HG03196 (cell line): ENCODE data around the gene QARS1.

Experiments used
- ATAC-seq: cut with Tn5 transposase; IDR thresholded peaks from one replicate; pipeline ENCODE4 v1.9.1; 2021; ENCODE audit not compliant: unreplicated experiment

The QARS1 gene

DNA sequence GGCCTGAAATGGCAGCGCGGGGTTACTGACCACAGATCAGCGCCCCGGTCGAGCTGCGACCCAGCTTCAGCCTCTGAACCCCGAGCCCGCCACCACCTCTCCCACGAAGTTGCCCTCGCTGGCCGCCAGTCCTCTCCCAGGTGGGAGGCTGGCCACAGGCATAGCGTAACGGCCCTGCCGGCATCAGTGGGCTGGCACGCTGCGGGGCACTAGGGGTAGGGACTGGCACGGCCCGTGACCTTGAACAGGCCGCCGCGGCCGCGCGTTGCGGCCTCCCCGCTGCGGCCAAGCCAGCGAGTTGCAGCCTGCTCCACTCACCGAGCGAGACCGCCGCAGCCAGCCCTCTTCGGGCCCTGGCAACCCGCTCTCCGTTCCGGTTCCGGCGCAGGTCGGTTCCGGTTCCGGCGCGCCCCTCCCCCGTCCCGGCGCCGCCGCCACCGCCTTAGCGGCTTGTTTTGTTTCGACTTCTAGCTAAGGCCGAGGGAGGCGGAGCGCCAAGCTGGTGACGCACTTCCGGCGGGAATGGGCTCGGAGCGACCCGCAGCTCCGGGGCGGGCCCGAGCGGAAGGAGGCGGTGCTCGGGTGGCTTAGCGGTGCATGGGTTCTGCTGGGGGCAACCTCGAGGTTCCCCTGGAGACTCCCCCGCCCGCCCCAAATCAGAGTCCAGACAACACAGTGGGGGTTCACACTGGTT lies 16.0 kb upstream of the QARS1 start, which contains the start of gene USP19:
Gene USP19 (minus strand): TSS at position 386 of the 694 bp plus-strand sequence. CDS start 1,678 bp downstream, outside the sequence.
- peak; percentile 62 for ATAC-seq

DNA sequence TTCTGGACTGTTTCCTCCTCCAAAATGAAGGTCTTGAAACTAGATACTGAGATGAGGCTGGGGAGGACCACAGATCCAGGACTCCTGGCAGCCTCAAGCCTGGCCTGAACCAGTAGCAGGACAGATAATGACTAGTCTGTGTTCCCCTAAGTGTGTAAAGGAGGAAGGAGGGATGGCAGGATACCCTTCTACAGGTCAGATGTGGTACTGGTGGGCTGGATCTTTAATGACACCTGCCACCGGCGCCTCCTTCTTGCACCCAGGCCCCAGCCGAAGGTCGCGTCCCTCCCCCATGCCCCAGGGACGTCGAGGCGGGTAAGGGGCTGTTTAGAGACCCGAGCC lies 15.5 kb upstream of the QARS1 start:
- ATAC-seq, result no peak

DNA sequence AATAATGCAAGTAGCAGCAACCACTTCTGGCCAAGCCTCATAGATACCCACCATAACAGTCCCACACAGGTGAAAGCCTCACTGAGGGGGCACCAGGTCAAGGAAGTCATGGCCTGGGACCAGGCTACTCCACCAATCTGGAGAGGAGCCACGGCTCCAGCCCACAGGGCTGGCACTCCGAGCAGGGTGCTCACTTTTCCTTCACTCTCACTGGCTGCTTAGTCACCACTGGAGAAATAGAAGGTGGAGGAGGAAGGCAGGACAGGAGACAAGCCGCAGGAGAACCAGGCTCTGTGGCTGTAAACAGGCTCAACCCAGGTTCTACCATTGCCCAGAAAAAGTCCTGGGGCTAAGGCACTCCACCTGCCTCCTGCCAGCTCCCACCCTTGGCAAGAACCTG lies 14.9 kb upstream of the QARS1 start:
- no peak for ATAC-seq

DNA sequence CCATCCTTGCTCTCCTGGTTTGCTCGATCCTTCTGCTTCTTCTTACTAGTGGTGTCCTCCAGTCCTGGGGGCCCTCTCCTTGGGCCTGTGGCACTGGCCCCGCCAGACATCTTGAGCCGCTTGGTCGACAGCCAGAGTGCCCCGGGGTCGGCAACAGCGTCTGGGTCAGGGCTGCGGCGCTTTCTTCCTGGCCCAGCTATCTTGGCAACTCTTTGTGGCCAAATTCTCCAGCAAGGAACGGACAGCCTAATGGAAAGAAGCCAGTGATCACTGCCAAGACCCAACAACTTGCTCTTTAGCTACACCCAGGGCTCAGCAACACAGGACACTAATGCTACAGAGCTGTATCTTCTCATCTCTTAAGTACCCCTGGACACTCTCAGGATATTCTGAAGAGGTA lies 14.5 kb upstream of the QARS1 start:
- ATAC-seq, result no peak

DNA sequence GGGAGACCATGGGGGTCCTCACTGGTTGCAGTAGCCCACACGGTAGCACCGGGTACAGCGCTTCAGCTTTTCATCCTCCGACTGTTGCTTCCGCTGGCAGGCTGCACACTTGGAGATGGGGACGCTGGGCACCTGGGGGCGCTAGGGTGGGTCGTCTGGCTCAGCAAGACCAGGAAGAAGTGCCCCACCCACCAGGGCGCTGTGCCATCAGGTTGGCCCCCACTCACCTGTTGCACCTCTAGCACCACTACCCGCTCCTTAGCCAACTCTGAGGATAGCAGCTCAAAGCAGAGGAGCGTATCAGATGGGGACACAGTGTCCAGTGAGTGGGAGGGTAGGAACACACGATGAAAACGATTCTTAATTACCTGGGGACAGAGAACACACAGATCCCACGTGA lies 7.7 kb upstream of the QARS1 start:
- ATAC-seq, result no peak

DNA sequence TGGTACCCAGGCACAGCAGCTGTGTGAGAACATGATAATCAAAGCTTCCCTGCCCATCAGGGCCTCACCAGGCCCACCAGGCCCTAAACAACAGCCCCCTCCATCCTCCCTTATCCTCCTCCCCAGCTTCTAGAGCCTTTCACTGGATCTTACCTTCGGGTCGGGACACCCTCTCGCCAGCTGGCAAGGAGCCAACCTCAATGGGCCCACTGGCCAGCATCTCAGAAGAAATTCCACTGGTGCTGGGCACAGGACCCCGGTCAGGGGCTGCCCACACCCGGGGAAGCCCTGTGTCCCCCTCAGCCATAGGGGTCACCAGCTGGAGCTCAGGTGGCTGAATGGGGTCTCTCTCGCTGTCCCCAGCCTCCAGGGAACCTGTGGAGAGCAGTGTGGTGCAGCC lies 6.8 kb upstream of the QARS1 start:
- ATAC-seq, result no peak

DNA sequence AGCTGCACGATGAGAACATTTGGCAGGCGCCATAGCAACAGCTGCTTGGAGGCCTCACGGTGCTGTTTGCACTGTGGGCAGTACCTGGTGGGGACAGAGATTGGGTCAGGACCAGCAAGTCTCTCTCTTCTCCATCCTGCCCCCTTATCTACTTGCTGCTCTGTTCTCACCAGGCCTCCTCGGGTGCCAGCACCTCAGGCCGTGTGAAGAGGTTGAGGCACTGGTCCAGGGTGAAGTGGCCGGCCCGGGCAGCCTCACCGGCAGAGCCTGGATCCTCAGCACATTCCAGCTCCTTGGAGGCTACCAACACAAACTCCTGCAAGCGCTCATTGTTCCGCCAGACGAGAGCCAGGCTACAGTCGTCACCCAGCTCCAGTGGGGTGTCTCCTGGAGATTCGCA lies 6.2 kb upstream of the QARS1 start:
- no peak for ATAC-seq

DNA sequence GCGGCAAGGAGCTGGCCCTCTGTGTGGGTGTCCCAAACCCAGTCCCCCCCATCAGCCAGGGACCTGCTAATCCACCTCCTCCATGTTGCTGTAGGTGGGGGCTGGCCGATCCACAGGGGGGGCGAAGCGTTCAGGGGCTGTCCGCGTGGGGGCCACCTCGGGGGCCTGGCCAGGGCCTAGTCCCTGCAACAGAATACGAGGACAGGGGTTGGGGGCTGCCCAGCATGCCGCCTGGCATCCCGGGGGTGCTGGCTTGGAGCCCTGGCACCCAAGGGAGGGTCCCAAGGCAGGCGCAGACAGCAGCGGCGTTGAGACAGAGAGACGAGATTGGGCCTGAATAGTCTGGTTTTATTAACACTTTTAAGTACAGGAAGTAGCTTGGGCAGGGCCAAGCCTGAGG lies 3.8 kb upstream of the QARS1 start:
- ATAC-seq, result no peak

DNA sequence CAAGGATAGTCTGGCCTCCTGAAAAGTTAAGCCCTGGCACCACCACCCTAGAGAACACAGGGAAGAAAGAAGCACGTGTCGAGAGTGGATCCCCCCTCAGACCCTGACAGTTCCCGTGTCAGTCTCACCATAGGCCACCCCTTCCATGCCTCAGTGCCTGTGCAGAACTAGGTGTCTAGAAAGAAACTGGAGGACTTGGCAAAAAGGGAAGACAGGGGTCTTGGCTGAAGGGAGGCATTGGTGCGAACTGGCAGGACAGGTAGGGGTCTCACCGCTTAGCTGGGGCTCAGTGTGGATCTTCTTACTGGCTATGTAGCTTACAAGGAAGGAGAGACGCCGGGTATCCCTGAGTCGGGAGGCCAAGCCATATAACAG lies 518 bp downstream of the QARS1 start:
- ATAC-seq, result no peak

DNA sequence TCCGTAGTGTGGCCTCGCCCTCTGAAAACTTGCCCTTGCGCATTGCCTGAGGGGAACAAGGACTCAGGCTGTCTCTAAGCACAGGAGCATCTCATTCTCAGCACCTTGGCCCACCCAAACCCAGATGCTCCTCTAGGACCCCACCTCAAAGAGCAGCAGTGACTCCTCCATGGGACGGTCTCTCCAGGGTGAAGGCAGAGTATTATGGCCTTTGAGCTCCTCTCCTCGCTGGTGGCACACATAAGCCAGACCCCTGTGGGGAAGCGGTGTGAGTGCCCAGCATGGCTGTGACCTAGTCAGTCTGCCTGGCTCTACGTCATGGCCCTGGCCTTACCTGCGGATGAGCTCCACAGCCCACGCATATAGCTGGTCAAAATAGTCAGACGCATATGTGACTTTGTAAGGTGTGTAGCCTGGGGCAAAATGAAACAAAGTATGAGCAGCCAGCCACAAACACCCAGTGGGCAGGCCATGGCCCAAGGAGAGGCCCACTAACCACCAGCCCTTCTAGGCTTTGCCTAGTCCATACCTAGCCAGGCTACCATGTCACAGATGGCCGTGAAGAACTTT lies 4.4 kb downstream of the QARS1 start:
- ATAC-seq, result no peak

DNA sequence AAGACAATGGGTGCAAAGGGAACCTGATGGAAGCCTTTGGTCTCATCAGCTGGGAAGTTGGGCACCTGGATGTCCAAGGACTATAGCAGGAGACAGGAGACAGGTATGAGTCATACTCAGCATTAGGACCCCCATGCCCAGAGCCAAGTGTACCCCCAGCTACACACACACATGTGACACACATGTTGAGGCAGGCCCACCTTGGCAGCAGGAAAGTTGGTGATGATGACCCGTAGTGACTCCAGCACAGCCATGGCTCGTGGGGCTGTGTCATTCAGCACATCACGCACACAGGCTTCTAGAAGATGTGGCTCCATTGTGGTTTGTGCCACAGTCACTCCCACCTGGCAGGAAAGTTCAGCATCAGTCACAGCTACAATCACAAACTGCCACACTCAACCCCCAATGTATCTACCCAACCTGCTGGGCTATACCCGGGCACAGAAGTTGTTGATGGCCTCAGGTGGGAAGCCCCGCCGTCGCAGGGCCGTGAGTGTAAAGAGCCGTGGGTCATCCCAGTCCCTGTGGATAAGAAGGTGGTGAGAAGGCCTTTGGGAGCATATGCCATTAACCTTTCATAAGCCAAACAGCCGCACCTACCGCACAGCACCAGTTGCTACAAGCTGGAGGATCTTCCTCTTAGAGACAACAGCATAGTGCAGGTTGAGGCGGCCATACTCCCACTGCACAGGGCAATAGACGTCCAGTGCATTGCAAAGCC lies 5.5 kb downstream of the QARS1 start:
- no peak for ATAC-seq

DNA sequence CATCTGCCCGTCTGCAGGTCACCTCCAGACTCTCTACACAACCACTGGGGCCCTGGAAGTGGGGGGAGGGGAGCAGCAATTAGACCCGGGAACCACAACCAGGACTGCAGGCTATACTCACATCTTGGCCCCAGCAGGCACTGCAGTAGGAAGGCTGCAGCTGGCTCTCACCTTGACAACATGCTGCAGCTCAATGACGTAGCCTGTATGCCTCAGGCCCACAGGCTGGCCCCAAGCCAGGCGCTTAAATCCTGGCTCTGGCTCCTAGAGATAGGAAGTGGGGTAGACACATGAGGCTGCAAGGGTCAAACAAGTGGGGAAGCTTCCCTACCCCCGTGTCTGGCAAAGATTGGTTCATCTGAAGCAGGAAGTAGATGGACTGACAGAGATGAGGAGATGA lies 6.1 kb downstream of the QARS1 start:
- no peak for ATAC-seq

DNA sequence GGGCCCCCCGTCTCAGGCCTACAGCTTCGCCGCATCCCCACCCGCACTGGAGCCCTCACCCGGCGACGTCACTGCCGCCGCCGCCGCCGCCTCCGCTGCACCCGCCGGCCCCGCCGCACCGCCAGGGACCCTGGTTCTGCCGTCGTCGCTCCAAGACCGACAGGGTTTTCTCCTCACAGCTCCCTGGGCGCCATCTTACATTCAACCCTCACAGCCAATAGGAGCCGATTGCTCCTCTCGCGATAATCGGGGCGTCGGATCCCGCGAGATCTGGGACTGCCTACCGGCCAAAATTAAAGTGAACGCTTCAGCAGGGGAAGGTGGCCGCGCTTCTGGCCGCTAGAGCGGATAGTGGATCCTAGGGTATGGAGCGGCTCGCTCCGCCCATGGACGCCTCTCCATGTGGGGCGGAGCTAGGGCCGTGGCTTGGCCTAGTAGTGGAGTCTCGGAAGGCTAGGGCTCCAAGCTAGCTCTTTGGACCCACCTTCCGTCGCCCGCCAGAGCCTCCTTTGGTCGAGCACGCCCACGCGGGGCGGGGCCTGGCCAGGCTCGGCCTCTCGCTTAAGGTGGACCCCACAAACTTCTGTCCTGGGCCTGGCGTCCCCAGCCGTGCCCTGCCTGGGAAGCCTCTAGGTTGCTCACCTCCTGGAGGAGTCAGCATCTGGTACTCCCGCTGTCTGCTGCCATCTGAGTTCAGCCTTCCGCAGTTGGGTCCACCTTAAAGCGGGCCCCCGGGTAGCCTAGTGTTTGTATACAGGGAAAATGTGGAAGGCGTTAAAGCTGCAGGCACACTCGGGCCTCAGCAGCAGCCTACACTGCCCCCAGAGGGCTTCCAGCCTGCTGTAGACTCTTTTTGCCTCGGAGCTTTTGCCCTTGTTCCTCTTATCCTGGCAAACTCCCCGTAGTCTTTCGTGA lies 10.4 kb downstream of the QARS1 start, which contains the start of gene QRICH1:
Gene QRICH1 (minus strand): TSS at position 219 of the 915 bp plus-strand sequence. CDS start 17,054 bp downstream, outside the sequence.
- peak; percentile 78 for ATAC-seq

DNA sequence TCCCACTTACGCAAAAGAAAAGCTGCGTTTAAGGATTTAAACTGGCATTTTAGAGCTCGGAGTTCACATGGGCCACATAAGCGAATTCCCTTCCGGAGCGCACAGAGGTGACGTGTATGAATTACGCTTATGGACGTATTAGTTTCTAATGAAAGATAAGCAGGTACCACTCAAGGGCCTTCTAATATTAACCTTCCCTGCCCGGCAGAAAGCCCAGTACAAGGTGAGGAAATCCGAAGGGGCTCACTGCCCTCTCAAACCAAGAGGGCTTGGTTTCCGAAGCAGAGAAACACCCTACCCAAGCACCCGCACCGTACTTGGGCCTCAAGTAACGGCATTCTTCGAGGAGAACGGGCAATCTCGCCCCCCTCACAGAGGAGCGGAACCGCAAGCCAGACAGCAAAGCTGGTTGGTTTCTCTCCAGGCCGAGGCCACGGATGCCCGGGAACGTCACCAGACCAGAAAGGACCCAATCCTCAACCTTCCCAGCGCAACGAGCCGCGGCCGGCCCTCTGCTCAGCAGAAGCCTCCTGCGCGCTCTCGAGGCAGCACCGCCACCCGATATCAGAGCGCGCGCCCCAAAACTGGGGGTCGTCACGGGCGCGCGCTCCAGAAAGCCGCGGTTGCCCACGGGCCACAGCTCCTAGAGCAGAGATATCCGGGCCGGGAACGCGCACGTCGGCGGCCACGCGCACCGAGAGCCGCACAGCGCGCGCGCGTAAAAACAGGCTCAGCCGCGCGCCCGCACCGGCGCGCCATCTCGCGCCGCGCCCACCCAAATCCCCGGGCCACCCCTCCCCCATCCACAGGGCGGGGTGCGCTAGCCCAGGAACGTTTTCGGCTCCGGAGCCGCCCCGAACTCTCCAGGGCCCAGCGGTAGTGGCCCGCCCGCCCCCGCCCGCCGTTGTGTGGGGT lies 11.4 kb downstream of the QARS1 start:
- ATAC-seq, result peak; percentile 41

DNA sequence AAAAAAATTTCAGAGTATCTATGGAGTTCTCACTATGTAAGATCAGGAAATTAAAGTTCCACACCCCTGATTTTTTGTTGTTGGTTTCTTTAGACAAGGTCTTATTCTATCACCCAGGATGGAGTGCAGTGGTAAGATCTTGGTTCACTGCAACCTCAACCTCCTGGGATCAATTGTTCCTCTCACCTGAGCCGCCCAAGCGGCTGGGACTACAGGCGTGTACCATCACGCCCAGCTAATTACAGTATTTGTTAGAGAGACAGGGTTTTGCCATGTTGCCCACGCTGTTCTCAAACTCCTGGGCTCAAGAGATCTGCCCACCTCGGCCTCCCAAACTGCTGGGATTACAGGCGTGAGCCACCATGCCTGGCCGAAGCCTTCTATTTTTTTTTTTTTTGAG lies 23.1 kb downstream of the QARS1 start:
- ATAC-seq, result no peak

DNA sequence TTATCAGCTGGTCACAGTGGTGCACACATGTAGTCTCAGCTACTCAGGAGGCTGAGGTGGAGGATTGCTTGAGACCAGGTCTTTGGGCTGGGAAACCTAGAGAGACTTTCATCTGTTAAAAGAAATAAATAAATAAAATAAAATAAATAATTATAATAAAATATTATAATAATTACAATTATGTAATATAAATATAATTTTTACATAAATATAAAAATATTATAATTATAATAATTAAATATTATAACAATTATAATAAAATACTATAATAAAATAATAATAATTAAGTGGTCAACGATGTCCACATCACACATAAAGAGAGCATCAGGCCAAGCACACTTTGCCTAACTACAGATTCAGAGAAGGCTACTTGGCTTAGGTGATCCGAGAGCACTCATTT lies 25.3 kb downstream of the QARS1 start:
- ATAC-seq, result no peak

DNA sequence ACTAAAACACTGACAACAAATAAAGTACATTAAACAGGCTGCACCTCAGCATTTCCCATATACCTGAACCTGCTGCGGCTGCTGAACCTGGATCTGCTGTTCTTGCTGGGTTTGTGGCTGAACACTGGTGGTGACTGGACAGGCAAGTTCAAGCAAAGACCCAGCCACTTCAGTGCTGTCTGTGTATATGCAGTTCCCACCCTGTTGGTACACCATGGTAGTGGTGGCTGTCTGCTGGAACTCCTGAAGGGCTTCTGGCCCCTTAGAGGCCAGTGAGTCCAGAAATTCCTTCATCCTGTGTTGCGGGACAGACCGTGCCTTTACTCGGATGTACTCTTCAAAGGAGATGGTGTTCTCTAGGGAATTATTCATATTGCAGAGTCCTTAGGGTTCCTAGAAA lies 27.9 kb downstream of the QARS1 start:
- no peak for ATAC-seq

DNA sequence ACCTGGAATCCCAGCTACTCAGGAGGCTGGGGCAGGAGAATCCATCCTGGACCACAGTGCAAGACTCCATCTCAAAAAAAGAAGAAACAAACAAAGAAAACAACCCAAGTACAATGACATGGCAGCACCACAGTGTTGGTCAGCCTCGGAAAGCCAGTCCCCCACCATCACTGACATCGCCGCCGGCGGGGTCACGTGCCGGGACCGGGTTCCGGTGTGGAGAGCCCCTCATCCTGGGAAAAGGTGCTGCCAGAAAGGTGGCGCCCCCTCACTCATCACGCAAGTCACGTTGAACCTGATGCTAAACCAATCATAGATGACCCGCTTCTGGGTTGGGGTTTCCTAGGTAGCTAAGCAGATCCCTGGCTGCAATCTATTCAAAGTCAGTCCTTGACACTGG lies 28.4 kb downstream of the QARS1 start:
- ATAC-seq, result no peak

DNA sequence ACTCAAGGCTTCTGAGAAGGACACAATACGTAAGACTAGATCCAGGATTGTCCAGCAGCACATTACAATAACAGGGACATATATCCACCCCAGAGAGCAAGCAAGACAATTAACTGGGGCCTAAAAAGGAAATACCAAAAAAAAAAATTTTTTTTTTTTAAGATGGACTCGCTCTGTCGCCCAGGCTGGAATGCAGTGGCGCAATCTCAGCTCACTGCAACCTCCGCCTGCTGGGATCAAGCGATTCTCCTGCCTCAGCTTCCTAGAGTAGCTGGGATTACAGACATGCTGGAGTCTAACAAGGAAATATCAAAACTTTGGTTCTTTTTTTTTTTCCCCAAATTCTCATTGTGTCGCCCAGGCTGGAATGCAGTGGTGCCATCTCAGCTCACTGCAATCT lies 46.5 kb downstream of the QARS1 start:
- ATAC-seq, result no peak

DNA sequence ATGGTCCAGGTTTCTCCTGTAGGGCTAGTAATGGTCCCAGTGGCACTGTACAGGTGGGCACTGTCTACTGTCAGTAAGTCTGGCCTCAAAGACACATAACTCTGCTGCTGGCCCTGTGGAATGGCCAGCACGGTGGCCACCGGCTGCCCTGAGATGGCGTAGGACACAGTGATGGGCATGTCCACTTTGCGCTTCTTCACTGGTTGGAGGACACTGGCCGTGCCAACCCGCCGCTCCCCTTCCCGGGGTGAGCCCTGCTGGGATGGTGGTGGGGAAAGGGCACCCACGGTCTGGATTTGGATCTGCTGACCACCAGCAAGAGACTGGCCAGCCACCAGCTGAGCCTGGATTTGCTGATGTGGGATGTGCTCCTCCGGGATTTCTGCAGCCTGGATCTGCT lies 47.3 kb downstream of the QARS1 start:
- ATAC-seq, result no peak
